Fibroblast of mammary gland (primary cell): ENCODE measurements around the gene ZDHHC7.

Experiments
- DNase-seq: peaks from one replicate; pipeline ENCODE4 v3.0.0-alpha.2; 2010; ENCODE audit warnings: low read depth
- H3K4me3 ChIP-seq: 2 replicates; pipeline ENCODE4 v1.5.1; 2011; ENCODE audit warnings: low read depth, mild to moderate bottlenecking, low read length, moderate library complexity; ENCODE audit not compliant: control insufficient read depth
- TF ChIP-seq, protein P1 (sequence below): conservative IDR thresholded peaks from 2 replicates; pipeline ENCODE4 v1.5.1; 2011; ENCODE audit warnings: low read depth, low read length, inconsistent platforms; ENCODE audit not compliant: control insufficient read depth, insufficient read depth

The ZDHHC7 gene

DNA sequence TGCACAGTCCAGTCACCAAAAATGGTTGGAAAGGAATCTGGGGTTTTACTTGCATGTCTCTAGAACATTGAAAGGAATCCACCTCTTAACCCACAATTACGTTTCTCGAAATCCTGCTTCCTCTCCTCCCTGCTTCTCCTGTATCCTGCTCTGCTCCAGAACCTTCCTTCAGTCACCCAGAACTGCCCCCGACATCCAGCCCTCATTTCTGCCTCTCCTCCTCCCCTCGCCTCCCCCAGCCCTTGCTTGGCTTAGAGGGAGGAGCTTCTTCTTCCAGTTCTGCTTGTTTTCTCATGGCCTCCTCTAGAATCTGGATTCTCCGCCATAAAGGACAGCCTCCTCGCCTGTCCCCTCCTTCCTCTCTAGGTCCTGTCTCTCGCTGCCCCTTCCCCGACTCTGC lies 48.3 kb downstream of the ZDHHC7 start:
- TF ChIP-seq, protein P1, sequence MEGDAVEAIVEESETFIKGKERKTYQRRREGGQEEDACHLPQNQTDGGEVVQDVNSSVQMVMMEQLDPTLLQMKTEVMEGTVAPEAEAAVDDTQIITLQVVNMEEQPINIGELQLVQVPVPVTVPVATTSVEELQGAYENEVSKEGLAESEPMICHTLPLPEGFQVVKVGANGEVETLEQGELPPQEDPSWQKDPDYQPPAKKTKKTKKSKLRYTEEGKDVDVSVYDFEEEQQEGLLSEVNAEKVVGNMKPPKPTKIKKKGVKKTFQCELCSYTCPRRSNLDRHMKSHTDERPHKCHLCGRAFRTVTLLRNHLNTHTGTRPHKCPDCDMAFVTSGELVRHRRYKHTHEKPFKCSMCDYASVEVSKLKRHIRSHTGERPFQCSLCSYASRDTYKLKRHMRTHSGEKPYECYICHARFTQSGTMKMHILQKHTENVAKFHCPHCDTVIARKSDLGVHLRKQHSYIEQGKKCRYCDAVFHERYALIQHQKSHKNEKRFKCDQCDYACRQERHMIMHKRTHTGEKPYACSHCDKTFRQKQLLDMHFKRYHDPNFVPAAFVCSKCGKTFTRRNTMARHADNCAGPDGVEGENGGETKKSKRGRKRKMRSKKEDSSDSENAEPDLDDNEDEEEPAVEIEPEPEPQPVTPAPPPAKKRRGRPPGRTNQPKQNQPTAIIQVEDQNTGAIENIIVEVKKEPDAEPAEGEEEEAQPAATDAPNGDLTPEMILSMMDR, result no peak
- DNase-seq, result no peak
- no peak overlapping the region for H3K4me3 ChIP-seq

DNA sequence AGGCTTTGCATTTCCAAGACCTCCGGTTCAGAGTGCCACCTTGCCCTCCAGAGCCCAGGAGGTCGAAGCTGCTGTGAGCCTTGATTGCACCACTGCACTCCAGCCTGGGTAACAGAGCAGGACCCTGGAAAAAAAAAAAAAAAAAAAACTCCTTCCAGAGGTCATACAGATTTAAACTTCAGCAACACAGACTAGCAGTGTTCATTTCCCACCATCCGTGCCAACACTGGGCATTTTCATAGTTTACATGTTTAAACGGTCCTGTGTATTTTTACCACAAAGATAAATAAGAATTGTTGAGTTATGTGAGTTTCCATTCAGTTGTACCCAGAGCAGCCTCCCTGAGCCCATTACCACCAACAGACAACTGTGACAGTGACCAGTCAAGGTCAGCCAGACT lies 50.4 kb downstream of the ZDHHC7 start:
- no peak for DNase-seq
- no peak overlapping the region for H3K4me3 ChIP-seq
- TF ChIP-seq, protein P1, result no peak

DNA sequence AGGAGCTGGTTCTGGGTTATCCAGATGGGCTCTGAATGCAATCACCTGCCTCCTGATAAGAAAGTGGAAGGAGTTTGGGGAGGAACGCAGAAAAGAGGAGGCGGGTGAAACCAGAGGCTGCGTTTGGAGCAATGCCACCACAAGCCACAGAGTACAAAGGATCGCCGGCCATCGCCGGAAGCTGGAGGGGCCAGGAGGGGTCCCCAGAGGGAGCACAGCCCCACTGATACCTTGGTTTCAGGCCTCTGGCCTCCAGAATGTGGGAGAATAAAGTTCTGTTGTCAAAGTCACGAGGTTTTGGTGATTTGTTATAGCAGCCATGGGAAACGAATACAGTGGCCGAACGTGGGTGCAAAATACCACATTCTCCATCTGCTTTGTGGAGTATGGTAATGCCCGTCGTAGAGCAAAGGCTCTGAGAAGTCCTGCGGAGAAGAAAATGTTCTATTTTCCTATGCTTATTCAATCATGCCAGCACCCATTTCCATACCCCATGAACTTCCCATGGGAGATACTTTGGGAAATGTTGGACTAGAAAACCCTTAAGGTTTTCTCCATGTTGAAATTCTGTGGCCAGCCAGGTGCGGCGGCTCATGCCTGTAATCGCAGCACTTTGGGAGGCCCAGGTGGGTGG lies 51.4 kb downstream of the ZDHHC7 start:
- DNase-seq, result no peak
- TF ChIP-seq, protein P1, result no peak
- no peak overlapping the region for H3K4me3 ChIP-seq

- no peak overlapping the region for H3K4me3 ChIP-seq
- no peak for DNase-seq
- TF ChIP-seq, protein P1, result peak; percentile 7
Measured at GRCh38 chr16:84959045-84959576, 52.2 kb downstream of the ZDHHC7 start.

DNA sequence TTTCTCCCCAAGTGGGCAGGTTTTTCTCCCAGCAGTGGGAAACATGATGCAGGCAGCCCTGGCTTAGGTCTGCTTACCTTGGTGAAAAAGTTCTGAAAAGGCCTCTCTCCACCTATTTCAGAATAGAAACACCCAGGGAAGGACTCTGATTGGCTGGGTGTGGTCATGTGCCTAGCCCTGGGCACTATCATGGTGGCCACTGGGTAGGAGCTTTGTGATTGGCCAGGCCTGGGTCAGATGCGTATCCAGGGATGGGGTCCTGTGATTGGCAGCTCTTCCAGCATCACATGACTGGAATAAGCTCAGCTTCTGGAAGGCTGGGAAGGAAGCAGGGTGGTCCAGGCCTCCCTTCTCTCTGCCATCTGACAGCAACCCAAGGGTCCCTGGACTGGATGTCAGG lies 53.5 kb downstream of the ZDHHC7 start:
- TF ChIP-seq, protein P1, result no peak
- H3K4me3 ChIP-seq, result no peak overlapping the region
- no peak for DNase-seq

DNA sequence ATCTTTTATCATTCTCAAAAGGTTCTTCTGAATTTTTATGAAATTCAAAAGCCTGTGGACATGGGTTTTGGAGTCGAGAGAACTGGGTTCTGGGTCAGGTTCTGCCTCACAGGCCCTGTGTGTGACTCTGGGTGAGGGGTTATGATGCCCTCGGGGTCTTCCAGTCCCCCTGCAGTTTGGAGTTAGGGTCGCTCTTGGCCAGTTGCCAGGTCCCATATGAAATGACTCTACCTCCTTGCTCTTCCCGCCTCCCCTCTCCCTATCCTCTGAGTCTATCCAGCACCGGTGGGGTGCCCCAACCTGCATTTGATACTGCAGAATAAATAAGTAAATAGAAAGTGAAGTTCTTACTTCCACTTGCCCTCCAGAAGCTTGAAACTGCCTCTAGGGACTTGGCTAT lies 54.1 kb downstream of the ZDHHC7 start:
- DNase-seq, result no peak
- no peak overlapping the region for H3K4me3 ChIP-seq
- TF ChIP-seq, protein P1, result no peak
